SHP77 (cell line): ENCODE measurements around the gene ZNF469.
A peak's percentile ranks its signal among the peaks of the same experiment; 100 is the strongest.

Experiments
- DNase-seq, 2 experiments: peaks; one replicate each; lab custom pipeline; 2025; lab: John Stamatoyannopoulos, UW

The ZNF469 gene

GRCh38 chr16:88382491-88383400, at the start of gene ZNF469:
Gene ZNF469 (plus strand): TSS chr16:88382959. CDS start chr16:88427471, 44,512 bp downstream.
- no peak for DNase-seq

GRCh38 chr16:88333848-88334777, 48.6 kb upstream of the ZNF469 start:
- no peak for DNase-seq

GRCh38 chr16:88334778-88335720, 47.7 kb upstream of the ZNF469 start:
- no peak for DNase-seq

- no peak for DNase-seq
Measured at GRCh38 chr16:88337021-88337420, 45.7 kb upstream of the ZNF469 start.

GRCh38 chr16:88337538-88337937, 45.2 kb upstream of the ZNF469 start:
- DNase-seq: no peak

- DNase-seq: no peak
Measured at GRCh38 chr16:88338111-88338510, 44.6 kb upstream of the ZNF469 start.

- no peak for DNase-seq
Measured at GRCh38 chr16:88338896-88339295, 43.9 kb upstream of the ZNF469 start.

GRCh38 chr16:88339930-88340754, 42.6 kb upstream of the ZNF469 start:
- DNase-seq: peak; percentile 13 to 63

- DNase-seq: no peak
Measured at GRCh38 chr16:88340755-88341150, 42.0 kb upstream of the ZNF469 start.

- no peak for DNase-seq
Measured at GRCh38 chr16:88341551-88342290, 41.0 kb upstream of the ZNF469 start.

GRCh38 chr16:88342491-88342890, 40.3 kb upstream of the ZNF469 start:
- no peak for DNase-seq

GRCh38 chr16:88343271-88343791, 39.4 kb upstream of the ZNF469 start:
- DNase-seq: no peak

GRCh38 chr16:88344411-88345030, 38.2 kb upstream of the ZNF469 start:
- no peak for DNase-seq

- no peak for DNase-seq
Measured at GRCh38 chr16:88345031-88345720, 37.6 kb upstream of the ZNF469 start.

GRCh38 chr16:88345721-88346560, 36.8 kb upstream of the ZNF469 start:
- DNase-seq: no peak

GRCh38 chr16:88346680-88347505, 35.9 kb upstream of the ZNF469 start:
- DNase-seq: no peak
